ENCODE measurements around the gene AHNAK.

Gene AHNAK

DNA sequence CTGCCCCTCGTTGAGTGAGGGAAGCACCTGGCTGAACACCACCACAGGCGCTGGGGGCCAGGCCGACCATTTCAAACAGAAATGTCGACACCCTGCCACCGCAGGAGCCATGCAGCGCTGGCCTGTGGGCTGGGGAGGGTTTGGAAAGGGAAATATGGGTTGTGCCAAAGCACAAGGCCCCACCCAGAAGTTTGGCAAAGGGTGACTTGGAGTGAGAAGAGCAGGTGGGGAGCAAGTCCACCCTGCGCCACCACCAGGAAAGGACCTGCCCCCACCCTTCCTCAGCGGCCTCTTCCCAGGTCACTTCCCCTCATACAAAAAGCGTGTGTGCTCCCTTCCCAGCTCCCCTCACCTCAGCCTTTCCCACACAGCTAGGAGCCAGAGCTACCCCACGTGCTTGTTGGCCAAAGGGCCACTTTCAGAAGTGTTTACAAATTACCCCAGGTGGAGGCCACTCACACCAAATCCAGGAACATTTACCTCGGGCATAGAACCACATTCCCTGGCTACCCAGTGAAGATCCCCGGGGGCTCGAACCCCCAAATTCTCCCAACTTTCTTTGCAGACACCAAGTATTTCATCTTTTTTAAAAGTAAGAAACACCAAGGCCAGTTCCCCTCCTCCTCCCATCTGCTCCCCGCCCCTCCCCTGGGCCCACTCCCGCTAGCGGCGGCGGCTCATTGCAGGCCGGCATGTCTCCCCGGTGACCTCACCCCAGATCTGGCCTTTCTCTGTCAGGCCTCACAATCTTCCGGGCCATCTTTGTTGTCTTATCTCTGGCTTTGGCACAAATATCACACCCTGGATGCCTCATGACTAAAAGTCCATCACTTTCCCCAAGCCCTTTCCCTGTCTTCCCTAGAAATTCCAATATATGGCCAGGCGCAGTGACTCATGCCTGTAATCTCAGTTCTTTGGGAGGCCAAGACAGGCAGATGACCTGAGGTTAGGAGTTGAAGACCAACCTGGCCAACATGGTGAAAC lies 148.3 kb downstream of the AHNAK start:
- CTCF ChIA-PET: interaction anchor here (1.1 kb wide), 1 partner anchor 162 kb away, joined by 3 read pairs; no protein-coding TSS in a partner anchor
- TF ChIP-seq, protein P1, sequence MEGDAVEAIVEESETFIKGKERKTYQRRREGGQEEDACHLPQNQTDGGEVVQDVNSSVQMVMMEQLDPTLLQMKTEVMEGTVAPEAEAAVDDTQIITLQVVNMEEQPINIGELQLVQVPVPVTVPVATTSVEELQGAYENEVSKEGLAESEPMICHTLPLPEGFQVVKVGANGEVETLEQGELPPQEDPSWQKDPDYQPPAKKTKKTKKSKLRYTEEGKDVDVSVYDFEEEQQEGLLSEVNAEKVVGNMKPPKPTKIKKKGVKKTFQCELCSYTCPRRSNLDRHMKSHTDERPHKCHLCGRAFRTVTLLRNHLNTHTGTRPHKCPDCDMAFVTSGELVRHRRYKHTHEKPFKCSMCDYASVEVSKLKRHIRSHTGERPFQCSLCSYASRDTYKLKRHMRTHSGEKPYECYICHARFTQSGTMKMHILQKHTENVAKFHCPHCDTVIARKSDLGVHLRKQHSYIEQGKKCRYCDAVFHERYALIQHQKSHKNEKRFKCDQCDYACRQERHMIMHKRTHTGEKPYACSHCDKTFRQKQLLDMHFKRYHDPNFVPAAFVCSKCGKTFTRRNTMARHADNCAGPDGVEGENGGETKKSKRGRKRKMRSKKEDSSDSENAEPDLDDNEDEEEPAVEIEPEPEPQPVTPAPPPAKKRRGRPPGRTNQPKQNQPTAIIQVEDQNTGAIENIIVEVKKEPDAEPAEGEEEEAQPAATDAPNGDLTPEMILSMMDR (conservative IDR thresholded peaks at IDR 0.05; ENCODE audit: low read depth): no peak
- H3K27ac ChIP-seq: peak overlapping the region; percentile 78
- no peak for DNase-seq (ENCODE audit: low spot score)
- POLR2A ChIA-PET (ENCODE audit: low non-redundant PET): no interaction called here

DNA sequence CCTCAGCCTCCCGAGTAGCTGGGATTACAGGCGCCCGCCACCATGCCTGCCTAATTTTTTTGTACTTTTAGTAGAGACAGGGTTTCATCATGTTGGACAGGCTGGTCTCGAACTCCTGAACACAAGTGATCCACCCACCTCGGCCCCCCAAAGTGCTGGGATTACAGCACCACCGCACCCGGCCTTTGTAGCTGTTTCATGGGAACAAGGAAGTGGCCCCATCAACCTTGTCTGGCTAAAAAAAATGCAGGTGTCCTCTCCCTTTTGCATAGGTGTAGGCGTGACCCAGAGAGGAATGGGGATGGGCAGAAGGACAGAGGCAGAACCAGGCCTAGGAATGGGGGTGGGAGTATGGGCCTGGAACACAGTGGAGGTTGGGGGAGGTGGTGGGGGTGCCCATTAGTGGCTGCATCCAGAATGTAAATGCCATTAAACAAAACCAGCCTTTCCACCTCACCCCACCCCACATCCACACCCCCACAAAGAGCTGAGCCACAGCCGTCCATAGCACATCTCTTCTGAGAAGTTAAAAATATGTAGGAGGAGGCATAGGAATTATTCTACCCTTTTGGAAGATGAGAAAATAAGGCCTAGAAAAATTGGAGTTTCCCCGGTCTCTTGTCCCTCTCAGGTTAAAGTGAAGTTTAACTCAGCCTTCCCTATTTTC lies 150.6 kb downstream of the AHNAK start:
- POLR2A ChIA-PET (ENCODE audit: low non-redundant PET): interaction anchor here (0.6 kb wide), 1 partner anchor 281 kb away, joined by 6 read pairs; no protein-coding TSS in a partner anchor
- DNase-seq (ENCODE audit: low spot score): no peak
- CTCF ChIA-PET: interaction anchor here (0.6 to 3.0 kb wide), 7 partner anchors 16 to 165 kb away, joined by 3 to 20 read pairs (median 4); no protein-coding TSS in a partner anchor
- TF ChIP-seq, protein P1 (conservative IDR thresholded peaks at IDR 0.05; ENCODE audit: low read depth): no peak
- peak overlapping the region; percentile 81 for H3K27ac ChIP-seq

DNA sequence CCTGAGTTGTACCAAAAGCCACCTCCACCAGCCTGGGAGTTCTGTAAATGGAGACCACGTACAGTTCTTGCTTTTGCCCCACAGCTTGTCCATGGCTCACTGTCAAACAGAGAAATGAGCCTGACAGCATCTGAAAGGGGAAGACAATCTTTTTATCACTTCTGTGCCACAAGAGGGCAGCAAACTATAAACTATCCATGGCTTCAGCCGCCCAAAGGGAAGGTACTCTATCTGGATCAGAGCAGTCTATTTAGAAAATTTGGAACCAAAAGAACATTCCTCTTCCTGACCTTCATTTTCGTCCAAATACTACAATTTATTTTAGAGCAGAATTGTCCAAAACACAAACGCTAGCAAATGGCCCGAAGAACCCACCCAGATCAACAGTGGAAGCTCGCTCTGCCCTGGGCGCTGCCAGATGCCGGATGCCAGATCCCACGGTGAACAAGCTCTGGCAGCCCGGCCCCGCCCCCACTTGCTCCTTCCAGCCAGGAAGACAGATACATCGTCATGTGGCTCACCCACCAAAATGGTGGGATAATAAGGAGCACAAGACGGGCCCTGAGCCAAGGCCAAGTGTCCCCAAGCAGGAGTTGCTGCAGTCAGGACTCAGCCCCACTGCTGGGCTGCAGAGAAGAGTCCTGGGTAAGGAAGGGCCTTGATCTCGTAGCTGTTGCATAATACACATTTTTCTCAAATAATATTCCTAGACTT lies 151.6 kb downstream of the AHNAK start:
- H3K27ac ChIP-seq: peak overlapping the region; percentile 81
- CTCF ChIA-PET: interaction anchor here (0.6 to 3.0 kb wide), 16 partner anchors 9 to 251 kb away, joined by 3 to 20 read pairs (median 4); no protein-coding TSS in a partner anchor
- peak; percentile 87 for DNase-seq (ENCODE audit: low spot score)
- POLR2A ChIA-PET (ENCODE audit: low non-redundant PET): interaction anchor here (0.6 kb wide), 1 partner anchor 223 kb away, joined by 3 read pairs; no protein-coding TSS in a partner anchor
- TF ChIP-seq, protein P1 (conservative IDR thresholded peaks at IDR 0.05; ENCODE audit: low read depth): peak; percentile 65

DNA sequence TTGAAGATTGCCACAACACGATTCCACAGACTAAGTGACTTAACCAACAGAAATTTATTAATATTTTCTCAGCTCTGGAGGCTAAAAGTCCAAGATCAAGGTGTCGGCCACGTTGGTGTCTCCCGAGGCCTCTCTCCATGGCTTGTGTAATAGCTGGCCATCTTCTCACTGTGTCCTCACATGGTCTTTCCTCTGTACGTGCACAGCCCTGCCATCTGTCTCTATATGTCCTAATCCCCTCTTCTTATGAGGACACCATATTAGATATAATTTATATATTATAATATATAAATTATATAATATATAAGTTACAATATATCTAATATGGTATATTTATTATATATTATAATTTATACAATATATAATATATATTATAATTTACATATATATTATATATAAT lies 152.9 kb downstream of the AHNAK start:
- CTCF ChIA-PET: interaction anchor here (3.0 kb wide), 1 partner anchor 149 kb away, joined by 20 read pairs; no protein-coding TSS in a partner anchor
- H3K27ac ChIP-seq: no peak overlapping the region
- TF ChIP-seq, protein P1 (conservative IDR thresholded peaks at IDR 0.05; ENCODE audit: low read depth): no peak
- POLR2A ChIA-PET (ENCODE audit: low non-redundant PET): no interaction called here
- DNase-seq (ENCODE audit: low spot score): no peak

DNA sequence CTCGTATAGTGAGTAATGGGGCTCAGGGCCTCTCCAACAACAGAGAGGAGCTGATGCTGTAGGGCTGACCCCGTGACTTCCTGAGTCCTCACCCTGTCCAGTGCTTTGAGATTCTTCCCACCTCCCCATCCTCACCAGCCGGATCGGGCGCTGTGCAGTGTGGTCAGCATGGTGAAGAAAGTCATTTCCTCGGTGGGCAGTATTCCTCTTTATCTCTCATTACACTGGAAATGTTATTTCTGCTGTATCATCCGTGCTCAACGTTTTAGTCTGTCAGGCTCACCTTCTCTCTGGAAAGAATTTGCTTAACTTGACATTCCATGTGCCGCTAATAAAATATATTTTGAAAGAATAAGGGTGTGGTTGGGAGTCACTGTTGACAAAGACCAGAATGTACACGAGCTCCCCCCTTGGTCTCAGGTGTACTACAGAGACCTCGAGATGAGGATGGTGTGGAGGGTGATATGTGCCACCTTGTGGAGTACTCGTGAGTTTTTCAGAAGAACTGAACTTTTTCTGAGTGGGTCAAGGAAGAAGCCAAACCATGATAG lies 153.5 kb downstream of the AHNAK start:
- TF ChIP-seq, protein P1 (conservative IDR thresholded peaks at IDR 0.05; ENCODE audit: low read depth): peak; percentile 48
- H3K27ac ChIP-seq: peak overlapping the region; percentile 51
- DNase-seq (ENCODE audit: low spot score): peak; percentile 65
- POLR2A ChIA-PET (ENCODE audit: low non-redundant PET): no interaction called here
- CTCF ChIA-PET: interaction anchor here (1.0 to 1.3 kb wide), 3 partner anchors 32 to 170 kb away, joined by 3 to 7 read pairs (median 3); no protein-coding TSS in a partner anchor

All from RWPE1 (cell line).